WTC11 (cell line): ENCODE results near the gene CHN1. TPM values are rescaled to one million over a fixed set of nuclear protein-coding genes. Genes with fewer than 3 reads are reported as not detected.

ENCODE experiments used
- ATAC-seq: fragments of 200-7000 bp; cut with Tn5 transposase; 2 replicates; pipeline ENCODE4 v1.10.0; 2021; ENCODE audit warnings: mild to moderate bottlenecking, moderate library complexity
- CTCF ChIA-PET: fragments of 300-600 bp; sonication (Branson Sonifier 250); formaldehyde crosslinking; loops from one replicate; lab custom pipeline; 2021; ENCODE audit warnings: antibody characterized with exemption; lab: Charles Lee
- POLR2A ChIA-PET: fragments of 350-600 bp; sonication (Branson Sonifier 250); formaldehyde crosslinking; loops from one replicate; lab custom pipeline; 2021; ENCODE audit warnings: antibody characterized with exemption; lab: Charles Lee
- DNase-seq: peaks from one replicate; pipeline ENCODE4 v3.0.0; 2021; ENCODE audit warnings: low spot score
- H3K27ac Mint-ChIP-seq: 2 replicates; pipeline ENCODE4 v1.8.0; 2021; ENCODE audit warnings: mixed read lengths
- H3K27me3 Mint-ChIP-seq: 2 replicates; pipeline ENCODE4 v1.8.0; 2021; ENCODE audit warnings: low read depth, mild to moderate bottlenecking, moderate library complexity, mixed read lengths
- H3K36me3 Mint-ChIP-seq: 2 replicates; pipeline ENCODE4 v1.8.0; 2021; ENCODE audit warnings: mixed read lengths
- H3K4me1 Mint-ChIP-seq: 2 replicates; pipeline ENCODE4 v1.8.0; 2022; ENCODE audit warnings: mixed read lengths
- H3K4me3 Mint-ChIP-seq: 2 replicates; pipeline ENCODE4 v1.8.0; 2021; ENCODE audit warnings: mild to moderate bottlenecking, moderate library complexity, mixed read lengths
- H3K9me3 Mint-ChIP-seq: 2 replicates; pipeline ENCODE4 v1.8.0; 2021; ENCODE audit warnings: mixed read lengths
- FOXK1 ChIP-seq: sonication (generic); formaldehyde crosslinking; IDR thresholded peaks from 2 replicates; pipeline ENCODE4 v1.8.0; 2022; ENCODE audit warnings: mild to moderate bottlenecking, moderate library complexity, missing genetic modification reagents
- GTF2I ChIP-seq: fragments of 250-450 bp; sonication (Bioruptor Pico); conservative IDR thresholded peaks from 2 replicates; pipeline ENCODE4 v1.4.0; 2021; ENCODE audit warnings: mild to moderate bottlenecking
- IRF2 ChIP-seq: sonication (generic); formaldehyde crosslinking; IDR thresholded peaks from 2 replicates; pipeline ENCODE4 v1.8.0; 2022; ENCODE audit warnings: low read depth, missing genetic modification reagents, borderline replicate concordance
- JUN ChIP-seq: sonication (generic); formaldehyde crosslinking; IDR thresholded peaks from 2 replicates; pipeline ENCODE4 v1.8.0; 2023; ENCODE audit warnings: mild to moderate bottlenecking, missing genetic modification reagents
- MXD4 ChIP-seq: fragments of 250-450 bp; sonication (Bioruptor Pico); IDR thresholded peaks from 2 replicates; pipeline ENCODE4 v1.8.0; 2021; ENCODE audit warnings: mild to moderate bottlenecking, moderate library complexity, borderline replicate concordance
- MYBL2 ChIP-seq: sonication (generic); formaldehyde crosslinking; IDR thresholded peaks from 2 replicates; pipeline ENCODE4 v1.8.1; 2023; ENCODE audit warnings: mild to moderate bottlenecking, moderate library complexity, missing genetic modification reagents
- NR2C2 ChIP-seq: sonication (generic); formaldehyde crosslinking; IDR thresholded peaks from 2 replicates; pipeline ENCODE4 v1.8.0; 2022; ENCODE audit warnings: mild to moderate bottlenecking, missing genetic modification reagents
- OVOL2 ChIP-seq: fragments of 250-450 bp; sonication (Bioruptor Pico); IDR thresholded peaks from 2 replicates; pipeline ENCODE4 v1.9.0; 2021; ENCODE audit warnings: mild to moderate bottlenecking, borderline replicate concordance
- RORB ChIP-seq: fragments of 250-450 bp; sonication (Bioruptor Pico); IDR thresholded peaks from 2 replicates; pipeline ENCODE4 v1.9.0; 2021; ENCODE audit warnings: mild to moderate bottlenecking
- TCF7 ChIP-seq: sonication (generic); formaldehyde crosslinking; IDR thresholded peaks from 2 replicates; pipeline ENCODE4 v1.8.0; 2022; ENCODE audit warnings: mild to moderate bottlenecking, low read depth, missing genetic modification reagents, moderate library complexity
- TEAD1 ChIP-seq: sonication (generic); formaldehyde crosslinking; IDR thresholded peaks from 2 replicates; pipeline ENCODE4 v1.8.0; 2022; ENCODE audit warnings: mild to moderate bottlenecking, missing genetic modification reagents
- ZMAT4 ChIP-seq: fragments of 250-450 bp; sonication (Bioruptor Pico); IDR thresholded peaks from 2 replicates; pipeline ENCODE4 v1.9.0; 2021; ENCODE audit warnings: mild to moderate bottlenecking
- ZNF219 ChIP-seq: sonication (generic); formaldehyde crosslinking; IDR thresholded peaks from 2 replicates; pipeline ENCODE4 v1.8.0; 2023; ENCODE audit warnings: missing genetic modification reagents, mild to moderate bottlenecking, borderline replicate concordance
- ZNF416 ChIP-seq: fragments of 250-450 bp; sonication (Bioruptor Pico); IDR thresholded peaks from 2 replicates; pipeline ENCODE4 v1.9.0; 2021; ENCODE audit warnings: mild to moderate bottlenecking, inconsistent platforms
- ZNF532 ChIP-seq: fragments of 250-450 bp; sonication (Bioruptor Pico); IDR thresholded peaks from 2 replicates; pipeline ENCODE4 v1.9.0; 2021; ENCODE audit warnings: mild to moderate bottlenecking, borderline replicate concordance
- total RNA-seq: library from RNA; stranded (reverse); gene quantifications from 3 replicates; pipeline ENCODE4 v1.2.3, GENCODE V29; 2021
- TF ChIP-seq, protein P1 (sequence below): sonication (generic); formaldehyde crosslinking; IDR thresholded peaks from 2 replicates; pipeline ENCODE4 v1.8.0; 2022; ENCODE audit warnings: mild to moderate bottlenecking, missing genetic modification reagents
- TF ChIP-seq, protein P2 (sequence below): sonication (generic); formaldehyde crosslinking; conservative IDR thresholded peaks from 2 replicates; pipeline ENCODE4 v1.8.1; 2022; ENCODE audit warnings: mild to moderate bottlenecking, missing genetic modification reagents
- TF ChIP-seq, protein P3 (sequence below): sonication (generic); formaldehyde crosslinking; IDR thresholded peaks from 2 replicates; pipeline ENCODE4 v1.8.1; 2023; ENCODE audit warnings: mild to moderate bottlenecking, missing genetic modification reagents, moderate library complexity

CHN1 gene
- total RNA-seq, 1 experiment from 2014 or later: 30.0 TPM

DNA sequence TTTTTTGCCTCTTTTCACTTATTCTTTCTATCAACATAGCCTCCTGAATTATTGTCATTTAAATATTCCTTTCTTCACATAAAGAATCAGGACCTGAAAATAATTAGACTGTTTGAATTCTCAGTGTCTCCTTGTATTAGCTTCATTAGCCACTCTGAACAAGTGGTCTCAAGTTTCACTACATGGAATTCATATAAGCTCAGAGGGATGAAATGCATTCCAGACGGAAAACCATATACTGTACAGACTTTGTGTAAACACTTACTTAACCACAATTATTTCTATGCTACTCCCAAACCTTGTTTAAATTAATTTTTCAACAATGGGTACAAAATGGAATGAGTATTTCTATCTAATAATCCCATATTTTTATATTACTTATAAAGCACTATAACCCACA, 53.4 kb downstream of the CHN1 start:
- no peak overlapping the region for H3K27ac Mint-ChIP-seq
- peaks cover 6% of the 10 kb centered on the region for H3K9me3 Mint-ChIP-seq
- H3K4me1 Mint-ChIP-seq: peaks cover 33% of the 10 kb centered on the region
- H3K36me3 Mint-ChIP-seq: peaks cover 8% of the 10 kb centered on the region
- CTCF ChIA-PET: no interaction called here
- ATAC-seq: no peak
- DNase-seq: no peak
- no peaks in the 10 kb centered on the region for H3K27me3 Mint-ChIP-seq
- TF ChIP-seq, protein P1, sequence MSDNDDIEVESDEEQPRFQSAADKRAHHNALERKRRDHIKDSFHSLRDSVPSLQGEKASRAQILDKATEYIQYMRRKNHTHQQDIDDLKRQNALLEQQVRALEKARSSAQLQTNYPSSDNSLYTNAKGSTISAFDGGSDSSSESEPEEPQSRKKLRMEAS: no peak
- no peak for TF ChIP-seq ZNF219 (CRISPR knock-in tag)
- TF ChIP-seq FOXK1: no peak
- TF ChIP-seq OVOL2 (CRISPR knock-in tag): no peak
- TF ChIP-seq ZNF532 (CRISPR knock-in tag): no peak
- TF ChIP-seq, protein P2, sequence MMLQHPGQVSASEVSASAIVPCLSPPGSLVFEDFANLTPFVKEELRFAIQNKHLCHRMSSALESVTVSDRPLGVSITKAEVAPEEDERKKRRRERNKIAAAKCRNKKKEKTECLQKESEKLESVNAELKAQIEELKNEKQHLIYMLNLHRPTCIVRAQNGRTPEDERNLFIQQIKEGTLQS: no peak
- POLR2A ChIA-PET: no interaction called here
- H3K4me3 Mint-ChIP-seq: no peak overlapping the region

GRCh38 chr2:174949988-174950687, 55.0 kb downstream of the CHN1 start:
- Mint-ChIP-seq H3K4me1 (peaks cover 33% of the 10 kb centered on the region), H3K27me3 (no peaks in the 10 kb centered on the region), H3K27ac (peak overlapping the region; percentile 13; the same call in 1 of the 2 replicates), H3K4me3 (no peak overlapping the region), H3K9me3 (no peaks in the 10 kb centered on the region), H3K36me3 (peaks cover 2% of the 10 kb centered on the region; the same call in 1 of the 2 replicates)
- ChIA-PET CTCF (interaction anchor here (0.8 to 0.9 kb wide), 2 partner anchors 62 to 175 kb away, joined by 3 to 5 read pairs; no protein-coding TSS in a partner anchor), POLR2A (no interaction called here)
- DNase-seq (no peak), ATAC-seq (no peak)
- TF ChIP-seq, protein P2: no peak
- no peak for TF ChIP-seq ZNF532 (CRISPR knock-in tag)

- DNase-seq: no peak
- H3K4me3 Mint-ChIP-seq: no peak overlapping the region
- H3K27ac Mint-ChIP-seq: no peak overlapping the region
- no peaks in the 10 kb centered on the region for H3K27me3 Mint-ChIP-seq
- ChIA-PET CTCF (no interaction called here), POLR2A (no interaction called here)
- peaks cover 12% of the 10 kb centered on the region for H3K36me3 Mint-ChIP-seq
- no peak for ATAC-seq
- H3K9me3 Mint-ChIP-seq: no peaks in the 10 kb centered on the region
- 0 out of 2 replicates have a peak, but pooled peaks cover 3% of the 10 kb centered on the region for H3K4me1 Mint-ChIP-seq
- TF ChIP-seq NR2C2: no peak
- no peak for TF ChIP-seq TEAD1
- no peak for TF ChIP-seq GTF2I
- TF ChIP-seq, protein P3, sequence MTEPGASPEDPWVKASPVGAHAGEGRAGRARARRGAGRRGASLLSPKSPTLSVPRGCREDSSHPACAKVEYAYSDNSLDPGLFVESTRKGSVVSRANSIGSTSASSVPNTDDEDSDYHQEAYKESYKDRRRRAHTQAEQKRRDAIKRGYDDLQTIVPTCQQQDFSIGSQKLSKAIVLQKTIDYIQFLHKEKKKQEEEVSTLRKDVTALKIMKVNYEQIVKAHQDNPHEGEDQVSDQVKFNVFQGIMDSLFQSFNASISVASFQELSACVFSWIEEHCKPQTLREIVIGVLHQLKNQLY (CRISPR knock-in tag): no peak
- no peak for TF ChIP-seq JUN (CRISPR knock-in tag)
- no peak for TF ChIP-seq ZMAT4 (CRISPR knock-in tag)
- no peak for TF ChIP-seq RORB (CRISPR knock-in tag)
- TF ChIP-seq ZNF416: no peak
- no peak for TF ChIP-seq MXD4 (CRISPR knock-in tag)
- TF ChIP-seq, protein P1: no peak
- no peak for TF ChIP-seq IRF2 (CRISPR knock-in tag)
- TF ChIP-seq MYBL2 (CRISPR knock-in tag): no peak
- no peak for TF ChIP-seq TCF7
Observed at GRCh38 chr2:174945601-174946260, 59.5 kb downstream of the CHN1 start.
